MM.1S (cell line): Measurements from ENCODE around the gene PIK3C2G.

Source experiments
- DNase-seq: peaks from one replicate; pipeline ENCODE4 v3.0.0-alpha.2; 2015
- H2AFZ ChIP-seq: fragments of 300-600 bp; sonication (generic); 2 replicates; pipeline ENCODE4 v1.6.0; 2016; ENCODE audit warnings: antibody characterized with exemption, low read length
- H3F3A ChIP-seq: fragments of 300-600 bp; sonication (generic); 2 replicates; pipeline ENCODE4 v1.6.1; 2016; ENCODE audit warnings: mild to moderate bottlenecking, antibody characterized with exemption, low read length, moderate library complexity, mixed read lengths; ENCODE audit not compliant: insufficient read depth
- H3K27ac ChIP-seq: fragments of 300-600 bp; sonication (generic); 2 replicates; pipeline ENCODE4 v1.5.1; 2016; ENCODE audit warnings: mild to moderate bottlenecking, low read length
- H3K27me3 ChIP-seq: fragments of 300-600 bp; sonication (generic); replicated peaks from 2 replicates; pipeline ENCODE4 v1.6.0; 2016; ENCODE audit warnings: low read length; ENCODE audit not compliant: insufficient read depth
- H3K36me3 ChIP-seq: fragments of 300-600 bp; sonication (generic); replicated peaks from 2 replicates; pipeline ENCODE4 v1.6.1; 2016; ENCODE audit warnings: mild to moderate bottlenecking, low read length, mixed read lengths; ENCODE audit not compliant: insufficient read depth
- H3K4me1 ChIP-seq: fragments of 300-600 bp; sonication (generic); 2 replicates; pipeline ENCODE4 v1.6.1; 2016; ENCODE audit warnings: low read length, mixed read lengths
- H3K4me2 ChIP-seq: fragments of 300-600 bp; sonication (generic); 2 replicates; pipeline ENCODE4 v1.6.0; 2016; ENCODE audit warnings: low read depth, low read length
- H3K4me3 ChIP-seq: fragments of 300-600 bp; sonication (generic); 2 replicates; pipeline ENCODE4 v1.5.1; 2016; ENCODE audit warnings: low read length, mixed read lengths
- H3K79me2 ChIP-seq: fragments of 300-600 bp; sonication (generic); 2 replicates; pipeline ENCODE4 v1.6.1; 2016; ENCODE audit warnings: mixed run types, low read length, mixed read lengths
- H3K9ac ChIP-seq: fragments of 300-600 bp; sonication (generic); 2 replicates; pipeline ENCODE4 v1.6.1; 2016; ENCODE audit warnings: low read length, mixed read lengths
- H3K9me2 ChIP-seq: fragments of 300-600 bp; sonication (generic); replicated peaks from 2 replicates; pipeline ENCODE4 v1.6.1; 2016; ENCODE audit warnings: mild to moderate bottlenecking, low read length, mixed read lengths; ENCODE audit not compliant: insufficient read depth
- H3K9me3 ChIP-seq: fragments of 300-600 bp; sonication (generic); replicated peaks from 2 replicates; pipeline ENCODE4 v1.6.1; 2016; ENCODE audit warnings: mild to moderate bottlenecking, low read length, mixed read lengths; ENCODE audit not compliant: insufficient read depth
- H4K20me1 ChIP-seq: fragments of 300-600 bp; sonication (generic); 2 replicates; pipeline ENCODE4 v1.6.1; 2016; ENCODE audit warnings: mild to moderate bottlenecking, low read length, moderate library complexity, mixed read lengths; ENCODE audit not compliant: insufficient read depth
- CTCF ChIP-seq: fragments of 300-600 bp; sonication (generic); IDR thresholded peaks from 2 replicates; pipeline ENCODE4 v1.5.1; 2016; ENCODE audit warnings: antibody characterized with exemption, low read length, mixed read lengths
- EZH2 ChIP-seq: fragments of 300-600 bp; sonication (generic); optimal IDR thresholded peaks from 2 replicates; pipeline ENCODE3; 2017; ENCODE audit warnings: low read depth, mild to moderate bottlenecking, antibody characterized with exemption, low read length, mixed read lengths
- EZH2phosphoT487 ChIP-seq: fragments of 300-600 bp; sonication (generic); IDR thresholded peaks from 2 replicates; pipeline ENCODE4 v1.6.1; 2018; ENCODE audit warnings: antibody characterized with exemption, low read length

PIK3C2G gene

GRCh38 chr12:18394742-18395141 lies 133.4 kb downstream of the PIK3C2G start:
- no peak for TF ChIP-seq EZH2
- no peaks in the 10 kb centered on the region for H3K9me2 ChIP-seq

GRCh38 chr12:18400186-18400585 lies 138.9 kb downstream of the PIK3C2G start:
- Histone ChIP-seq H4K20me1 (no peaks in the 10 kb centered on the region), H3K79me2 (no peaks in the 10 kb centered on the region), H3F3A (no peaks in the 10 kb centered on the region), H3K9me3 (no peaks in the 10 kb centered on the region), H3K27ac (no peak overlapping the region), H3K4me1 (no peaks in the 10 kb centered on the region), H3K27me3 (no peaks in the 10 kb centered on the region), H3K36me3 (no peaks in the 10 kb centered on the region), H3K9ac (no peak overlapping the region), H3K4me2 (no peak overlapping the region), H3K9me2 (no peaks in the 10 kb centered on the region), H3K4me3 (no peak overlapping the region), H2AFZ (no peak overlapping the region)
- TF ChIP-seq CTCF = no peak
- no peak for TF ChIP-seq EZH2phosphoT487
- no peak for TF ChIP-seq EZH2
- DNase-seq = no peak

More at GRCh38 chr12:18394742-18395141, 133.4 kb downstream of the PIK3C2G start:
- Histone ChIP-seq H3K27ac (no peak overlapping the region), H3K4me1 (no peaks in the 10 kb centered on the region), H3K4me2 (no peak overlapping the region), H4K20me1 (no peaks in the 10 kb centered on the region), H3K36me3 (no peaks in the 10 kb centered on the region), H3K4me3 (no peak overlapping the region), H3K79me2 (no peaks in the 10 kb centered on the region), H3K9me3 (no peaks in the 10 kb centered on the region), H3K27me3 (no peaks in the 10 kb centered on the region), H3K9ac (no peak overlapping the region), H2AFZ (no peak overlapping the region), H3F3A (no peaks in the 10 kb centered on the region)
- no peak for DNase-seq

GRCh38 chr12:18402872-18403611 lies 141.7 kb downstream of the PIK3C2G start:
- no peak overlapping the region for H2AFZ ChIP-seq
- no peaks in the 10 kb centered on the region for H3K27me3 ChIP-seq
- no peaks in the 10 kb centered on the region for H3K79me2 ChIP-seq
- no peak overlapping the region for H3K4me2 ChIP-seq
- H3K9ac ChIP-seq = no peak overlapping the region
- no peaks in the 10 kb centered on the region for H3K9me3 ChIP-seq
- H3K4me3 ChIP-seq = no peak overlapping the region
- no peaks in the 10 kb centered on the region for H4K20me1 ChIP-seq
- TF ChIP-seq EZH2phosphoT487 = no peak
- no peak for TF ChIP-seq CTCF
- TF ChIP-seq EZH2 = no peak
- H3K9me2 ChIP-seq = no peaks in the 10 kb centered on the region
- no peak overlapping the region for H3K27ac ChIP-seq
- DNase-seq = no peak
- H3K36me3 ChIP-seq = no peaks in the 10 kb centered on the region
- H3K4me1 ChIP-seq = no peaks in the 10 kb centered on the region
- H3F3A ChIP-seq = no peaks in the 10 kb centered on the region

GRCh38 chr12:18411453-18411852 lies 150.1 kb downstream of the PIK3C2G start:
- H3F3A ChIP-seq = no peaks in the 10 kb centered on the region
- no peaks in the 10 kb centered on the region for H3K4me1 ChIP-seq
- H2AFZ ChIP-seq = no peak overlapping the region
- no peak overlapping the region for H3K4me3 ChIP-seq
- no peak overlapping the region for H3K9ac ChIP-seq
- H3K79me2 ChIP-seq = no peaks in the 10 kb centered on the region
- no peaks in the 10 kb centered on the region for H3K27me3 ChIP-seq
- H4K20me1 ChIP-seq = no peaks in the 10 kb centered on the region
- no peak for DNase-seq
- H3K9me2 ChIP-seq = no peaks in the 10 kb centered on the region
- H3K4me2 ChIP-seq = no peak overlapping the region
- H3K9me3 ChIP-seq = no peaks in the 10 kb centered on the region
- H3K36me3 ChIP-seq = no peaks in the 10 kb centered on the region
- TF ChIP-seq EZH2phosphoT487 = no peak
- TF ChIP-seq CTCF = no peak
- no peak for TF ChIP-seq EZH2
- no peak overlapping the region for H3K27ac ChIP-seq
